Medulla oblongata (tissue), 1 donor: Measurements from ENCODE around the gene TMEM154.

Experiments used
- DNase-seq: peaks from one replicate; pipeline ENCODE4 v3.0.0-alpha.2; 2015; ENCODE audit errors: extremely low spot score

Gene TMEM154

GRCh38 chr4:152630324-152630723, 49.5 kb downstream of the TMEM154 start:
- DNase-seq = no peak

- DNase-seq = no peak
These were observed 49.9 kb downstream of the TMEM154 start for GRCh38 chr4:152629908-152630307.

- no peak for DNase-seq
These were observed 51.7 kb downstream of the TMEM154 start for GRCh38 chr4:152628128-152628527.

GRCh38 chr4:152626790-152627189, 53.0 kb downstream of the TMEM154 start:
- no peak for DNase-seq

- DNase-seq = no peak
These were observed 58.9 kb downstream of the TMEM154 start for GRCh38 chr4:152620915-152621314.

GRCh38 chr4:152620218-152620617, 59.6 kb downstream of the TMEM154 start:
- DNase-seq = no peak

GRCh38 chr4:152619556-152619955, 60.2 kb downstream of the TMEM154 start:
- no peak for DNase-seq

GRCh38 chr4:152618971-152619370, 60.8 kb downstream of the TMEM154 start:
- no peak for DNase-seq

GRCh38 chr4:152616804-152617203, 63.0 kb downstream of the TMEM154 start:
- no peak for DNase-seq

GRCh38 chr4:152613841-152614721, 65.7 kb downstream of the TMEM154 start:
- no peak for DNase-seq

- no peak for DNase-seq
These were observed 66.4 kb downstream of the TMEM154 start for GRCh38 chr4:152613351-152613750.

- DNase-seq = no peak
These were observed 69.7 kb downstream of the TMEM154 start for GRCh38 chr4:152610131-152610530.

- no peak for DNase-seq
These were observed 70.3 kb downstream of the TMEM154 start for GRCh38 chr4:152609481-152609880.

- no peak for DNase-seq
These were observed 72.6 kb downstream of the TMEM154 start for GRCh38 chr4:152607178-152607577.

GRCh38 chr4:152606753-152607152, 73.0 kb downstream of the TMEM154 start:
- DNase-seq = no peak

GRCh38 chr4:152605641-152606335, 74.0 kb downstream of the TMEM154 start:
- DNase-seq = peak; percentile 22

- no peak for DNase-seq
These were observed 74.8 kb downstream of the TMEM154 start for GRCh38 chr4:152605031-152605430.

GRCh38 chr4:152601156-152601555, 78.6 kb downstream of the TMEM154 start:
- no peak for DNase-seq

GRCh38 chr4:152599636-152600035, 80.2 kb downstream of the TMEM154 start:
- no peak for DNase-seq

- DNase-seq = no peak
These were observed 80.7 kb downstream of the TMEM154 start for GRCh38 chr4:152599095-152599494.

- no peak for DNase-seq
These were observed 81.3 kb downstream of the TMEM154 start for GRCh38 chr4:152598454-152598853.

- DNase-seq = no peak
These were observed 84.5 kb downstream of the TMEM154 start for GRCh38 chr4:152594978-152595925.
